ELR (cell line): ENCODE data around the gene FMN1.

Experiments
- DNase-seq: peaks from one replicate; pipeline ENCODE4 v3.0.0-alpha.2; 2015; ENCODE audit warnings: low read depth

Gene FMN1

GRCh38 chr15:32928876-32929275, 265.6 kb downstream of the FMN1 start:
- no peak for DNase-seq

DNA sequence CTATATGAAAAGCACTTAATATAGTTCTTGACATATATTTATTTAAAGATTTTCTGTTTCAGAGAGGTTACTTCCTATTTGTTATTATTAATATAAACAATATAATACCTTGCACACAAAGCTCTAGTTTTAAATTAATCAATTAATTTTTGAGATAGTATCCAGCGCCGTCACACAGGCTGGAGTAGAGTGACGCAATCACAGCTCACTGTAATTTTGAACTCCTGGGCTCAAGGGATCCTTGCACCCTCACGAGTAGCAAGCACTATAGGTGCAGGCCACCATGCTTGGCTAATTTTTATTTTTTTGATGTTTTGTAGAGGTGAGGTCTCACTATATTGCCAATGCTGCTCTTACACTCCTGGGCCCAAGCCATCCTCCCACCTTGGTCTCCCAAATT, 267.4 kb downstream of the FMN1 start:
- no peak for DNase-seq

DNA sequence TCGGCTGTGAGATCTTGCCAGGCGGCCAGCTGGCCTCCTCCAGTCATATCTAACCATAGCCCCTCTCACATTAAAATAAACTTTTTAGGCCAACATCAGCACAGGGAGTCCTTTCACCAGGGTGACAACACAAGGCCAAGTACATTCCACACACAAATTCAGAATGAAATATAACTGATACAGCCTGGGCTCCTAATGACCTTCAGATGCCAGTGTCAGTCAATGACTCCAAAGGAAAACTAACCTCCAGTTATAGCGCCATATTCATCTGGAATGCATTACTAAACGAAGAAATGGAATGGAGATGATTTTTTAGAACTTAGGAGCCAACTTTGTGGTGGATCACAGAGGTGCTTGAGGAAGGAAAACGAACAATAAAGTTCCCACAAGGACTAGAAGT, 271.3 kb downstream of the FMN1 start:
- no peak for DNase-seq

GRCh38 chr15:32922541-32922940, 272.0 kb downstream of the FMN1 start:
- DNase-seq, result no peak

DNA sequence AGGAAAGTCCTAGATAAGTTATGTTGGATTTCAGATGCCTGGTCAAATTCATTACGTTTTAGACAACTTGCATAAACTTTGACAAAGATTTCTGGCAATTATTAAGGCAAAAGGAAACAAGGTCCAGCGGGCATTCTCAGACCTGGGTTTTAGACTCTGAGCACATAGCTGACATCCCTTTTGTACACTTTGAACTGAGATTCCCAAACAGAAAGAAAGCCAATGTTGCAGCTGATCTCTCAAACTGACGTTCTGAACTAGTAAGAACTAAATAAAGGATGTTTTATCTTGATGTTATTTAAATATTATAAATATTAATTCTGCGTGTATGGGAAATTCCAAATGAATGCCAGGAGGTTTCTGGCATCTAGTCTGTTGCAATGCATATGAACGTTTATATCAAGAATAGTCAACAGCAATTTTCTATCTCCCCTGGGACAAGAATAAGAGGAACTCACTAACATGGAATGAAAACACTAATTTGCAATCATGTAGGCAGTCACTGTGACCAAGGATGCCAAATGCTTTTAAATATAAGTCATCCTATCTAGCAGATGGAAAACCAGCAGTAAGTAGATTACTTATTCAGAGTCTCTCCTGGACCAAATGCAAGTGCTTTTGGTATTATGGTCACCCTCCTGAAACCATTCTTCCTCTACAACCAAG, 274.6 kb downstream of the FMN1 start:
- DNase-seq, result peak; percentile 74

- DNase-seq, result no peak
Observed at GRCh38 chr15:32918547-32918946, 276.0 kb downstream of the FMN1 start.

DNA sequence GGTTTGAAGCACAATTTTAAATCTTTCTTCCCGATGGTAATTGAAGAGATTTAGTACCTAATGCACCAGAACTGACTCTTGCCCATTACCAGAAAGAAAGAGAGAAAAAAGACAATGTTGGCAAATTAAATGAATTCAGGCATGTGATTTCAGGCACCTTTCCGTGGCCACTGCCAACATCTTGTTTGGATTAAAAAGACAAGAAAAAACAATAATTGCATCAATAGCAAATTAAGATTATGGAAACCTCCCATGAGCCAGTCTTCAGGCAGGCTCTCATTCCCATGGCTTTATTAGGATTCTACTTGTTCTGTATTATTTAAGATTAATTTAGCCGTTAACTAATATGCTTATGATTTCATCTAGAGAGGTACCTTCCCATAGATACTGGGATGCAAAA, 283.7 kb downstream of the FMN1 start:
- DNase-seq, result no peak

DNA sequence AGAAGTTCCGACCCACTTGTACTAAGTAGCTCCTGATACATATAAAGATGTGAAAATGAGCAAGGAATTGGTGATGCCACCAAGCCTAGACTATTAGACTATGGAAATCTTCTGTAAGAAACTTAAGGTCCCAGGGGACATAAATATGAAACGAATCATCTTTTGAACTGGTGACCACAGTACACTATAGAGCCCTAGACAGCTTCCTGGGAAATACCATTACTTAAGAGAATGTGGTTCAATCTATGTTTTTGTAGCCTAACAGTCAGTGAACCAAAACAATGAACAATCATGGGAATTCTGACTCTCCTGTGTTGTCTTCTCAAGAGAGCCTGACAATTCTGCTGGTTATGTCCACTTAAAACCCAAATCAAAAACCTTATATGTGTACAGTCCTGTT, 285.1 kb downstream of the FMN1 start:
- DNase-seq, result peak; percentile 63

DNA sequence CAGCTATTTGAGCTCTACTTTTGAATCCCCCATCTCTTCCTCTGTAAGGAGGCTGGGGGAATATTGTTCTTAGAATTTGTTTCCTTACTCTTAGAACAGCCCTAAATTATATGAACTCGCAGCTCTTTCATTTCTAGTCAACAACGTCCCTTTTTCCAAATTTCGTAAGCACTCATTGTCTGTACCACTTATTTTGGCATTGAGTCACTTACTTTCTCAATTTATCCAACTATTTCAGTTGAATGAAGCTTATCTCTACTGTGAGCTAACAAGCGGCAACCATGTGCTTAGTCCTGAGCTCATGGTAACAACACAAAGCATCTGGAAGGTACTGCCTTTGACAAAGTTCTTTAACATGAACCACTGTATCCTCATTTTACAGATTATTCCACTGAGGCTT, 285.6 kb downstream of the FMN1 start:
- no peak for DNase-seq

- DNase-seq, result no peak
Observed at GRCh38 chr15:32908135-32908801, 286.2 kb downstream of the FMN1 start.

- no peak for DNase-seq
Observed at GRCh38 chr15:32905481-32905880, 289.0 kb downstream of the FMN1 start.

DNA sequence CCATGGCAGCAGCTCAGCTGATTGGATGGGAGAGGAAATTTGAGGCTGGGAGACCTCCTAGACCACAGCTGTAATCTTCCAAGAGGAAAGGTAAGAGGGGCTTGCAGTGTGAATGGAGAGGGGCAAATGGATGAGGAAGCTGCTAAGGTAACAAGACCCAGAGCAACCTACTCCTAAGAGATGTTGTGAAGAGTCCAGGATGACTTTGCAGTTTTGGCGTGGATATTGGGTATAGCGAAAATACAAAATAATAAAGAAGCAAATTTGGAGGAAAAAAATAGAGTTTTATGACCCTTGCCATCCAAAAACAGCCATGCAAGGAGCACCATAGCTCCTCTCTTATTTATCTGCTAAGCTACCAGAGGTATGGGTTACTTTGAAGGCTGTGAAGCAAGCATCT, 290.1 kb downstream of the FMN1 start:
- DNase-seq, result no peak

DNA sequence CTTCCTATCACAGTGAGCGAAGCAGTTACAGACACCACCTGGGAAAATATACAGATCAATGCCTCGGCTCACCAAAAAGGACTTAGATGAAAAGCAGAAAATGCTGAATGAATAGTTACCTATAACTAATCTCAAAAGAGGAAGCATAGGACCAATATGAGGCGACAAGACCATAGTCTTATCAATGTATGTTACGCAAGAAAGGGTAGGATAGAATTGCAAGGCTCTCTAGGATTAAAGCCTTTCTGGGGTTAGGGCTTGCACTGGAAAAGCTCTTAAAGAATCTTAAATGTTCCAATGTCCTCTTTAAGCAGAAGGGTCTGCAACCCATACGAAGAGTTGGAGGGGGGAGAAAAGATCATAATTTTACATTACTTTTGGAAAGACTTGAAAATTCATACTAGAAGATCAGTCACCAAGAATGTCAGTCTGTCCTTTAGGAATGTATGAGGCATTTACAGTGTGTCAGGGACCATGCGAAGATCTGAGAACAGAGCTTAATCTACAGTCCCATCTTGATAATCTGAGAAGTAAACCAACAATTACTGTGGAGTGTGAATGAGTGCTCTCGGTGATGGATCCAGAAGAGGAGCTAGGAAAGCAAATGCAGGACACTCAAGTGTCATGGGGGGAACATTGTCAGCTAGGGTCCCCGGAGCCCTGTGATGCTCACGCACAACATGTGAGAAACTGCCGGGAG, 290.8 kb downstream of the FMN1 start:
- DNase-seq, result no peak

DNA sequence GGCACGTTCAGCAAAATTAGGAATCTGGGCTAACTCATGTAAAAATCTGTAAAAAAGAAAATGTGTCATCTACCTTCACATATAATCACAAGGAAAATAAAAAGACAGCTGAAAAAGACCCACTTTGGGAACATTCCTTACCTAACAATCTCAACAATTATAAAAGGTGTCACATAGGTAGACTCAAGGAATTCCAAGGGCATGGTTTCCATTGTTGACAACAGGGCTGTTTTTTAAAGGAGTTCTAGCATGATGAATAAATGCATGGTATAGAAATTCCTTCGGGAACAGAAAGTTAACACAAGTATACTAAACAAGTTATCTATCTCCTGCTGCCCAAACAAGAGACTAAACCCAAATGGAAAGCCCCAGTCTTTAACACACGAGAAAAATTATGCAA, 292.5 kb downstream of the FMN1 start:
- no peak for DNase-seq

- no peak for DNase-seq
Observed at GRCh38 chr15:32901192-32901591, 293.3 kb downstream of the FMN1 start.

DNA sequence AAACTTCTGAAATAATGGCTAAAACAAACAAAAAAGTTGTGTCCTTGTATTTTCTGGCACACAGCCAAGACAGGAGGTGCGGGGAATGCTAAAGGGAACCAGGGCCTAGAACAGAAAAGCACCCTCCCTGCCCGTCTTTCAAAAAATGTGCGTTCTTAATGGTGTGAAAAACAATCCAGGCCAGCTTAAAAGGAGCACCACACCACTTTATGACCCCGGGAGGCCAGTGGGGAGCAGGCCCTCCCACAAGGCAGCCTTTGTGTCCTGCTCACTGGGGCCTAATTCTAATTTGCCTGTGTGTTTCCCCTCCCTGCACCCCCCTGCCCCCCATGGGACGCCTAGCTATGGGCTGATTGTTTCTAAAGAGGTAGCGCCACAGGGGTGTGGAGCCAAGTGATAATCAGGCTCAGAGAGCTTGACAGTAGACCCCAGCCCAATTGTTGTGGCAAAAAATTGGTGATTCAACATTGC, 295.4 kb downstream of the FMN1 start:
- no peak for DNase-seq

DNA sequence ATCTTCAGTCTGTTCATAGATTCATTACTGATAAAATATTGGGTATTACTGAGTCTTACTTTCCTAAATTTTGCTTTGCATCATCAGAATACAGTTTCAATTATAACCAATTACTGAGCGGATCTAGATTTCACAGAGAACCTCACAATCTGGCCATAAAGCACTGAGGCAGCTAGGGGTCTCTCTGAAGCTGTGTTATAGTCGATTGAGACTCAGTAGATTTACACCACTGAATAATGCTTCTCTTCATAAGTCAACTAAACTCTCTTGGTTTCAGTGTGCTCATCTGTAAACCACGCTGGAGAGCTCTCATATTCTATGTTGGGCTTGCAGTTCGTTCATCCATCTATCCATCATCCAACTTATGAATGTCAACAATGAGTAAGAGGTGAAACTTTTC, 296.1 kb downstream of the FMN1 start:
- DNase-seq, result no peak

- no peak for DNase-seq
Observed at GRCh38 chr15:32893421-32893820, 301.1 kb downstream of the FMN1 start.

GRCh38 chr15:32889214-32889613, 305.3 kb downstream of the FMN1 start:
- DNase-seq, result no peak

DNA sequence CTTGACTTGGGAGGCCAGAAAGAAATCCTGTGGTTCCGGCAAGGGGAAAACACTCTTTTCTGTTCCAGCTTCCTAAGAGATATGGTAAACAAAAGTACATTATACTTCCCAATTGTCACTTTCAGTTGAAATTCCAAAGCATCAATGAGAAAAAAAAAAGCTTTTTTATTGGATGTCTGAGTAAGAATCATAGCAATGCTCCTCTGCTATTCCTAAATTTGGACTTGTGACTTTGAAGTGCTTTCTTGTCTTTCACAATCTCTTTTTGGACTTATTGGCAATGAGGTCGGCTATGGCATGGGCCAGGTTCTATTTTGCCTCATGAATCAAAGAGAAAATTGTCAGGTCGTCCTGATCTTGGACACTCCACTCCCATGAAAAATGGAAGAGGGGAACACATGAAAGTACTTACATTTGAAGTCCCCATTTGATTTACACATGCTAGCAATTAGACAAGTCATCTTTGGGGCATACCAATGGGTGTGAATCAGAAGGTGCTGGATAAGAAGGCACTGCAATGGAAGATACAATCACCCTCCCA, 306.2 kb downstream of the FMN1 start:
- peak; percentile 51 for DNase-seq

- DNase-seq, result no peak
Observed at GRCh38 chr15:32887090-32887489, 307.4 kb downstream of the FMN1 start.

GRCh38 chr15:32886459-32886858, 308.1 kb downstream of the FMN1 start:
- DNase-seq, result no peak

- DNase-seq, result no peak
Observed at GRCh38 chr15:32885713-32886112, 308.8 kb downstream of the FMN1 start.
